Retinal pigment epithelial cell (primary cell): Measurements from ENCODE around the gene IL6.

Source experiments
- DNase-seq: peaks from one replicate; pipeline ENCODE4 v3.0.0-alpha.2; 2010; ENCODE audit warnings: low read depth
- H3K4me3 ChIP-seq: 2 replicates; pipeline ENCODE4 v1.5.1; 2011; ENCODE audit warnings: mild to moderate bottlenecking, low read length, control low read depth, moderate library complexity
- TF ChIP-seq, protein P1 (sequence below): conservative IDR thresholded peaks from 2 replicates; pipeline ENCODE4 v1.5.1; 2011; ENCODE audit warnings: low read depth, low read length, control low read depth, inconsistent platforms

IL6 gene

DNA sequence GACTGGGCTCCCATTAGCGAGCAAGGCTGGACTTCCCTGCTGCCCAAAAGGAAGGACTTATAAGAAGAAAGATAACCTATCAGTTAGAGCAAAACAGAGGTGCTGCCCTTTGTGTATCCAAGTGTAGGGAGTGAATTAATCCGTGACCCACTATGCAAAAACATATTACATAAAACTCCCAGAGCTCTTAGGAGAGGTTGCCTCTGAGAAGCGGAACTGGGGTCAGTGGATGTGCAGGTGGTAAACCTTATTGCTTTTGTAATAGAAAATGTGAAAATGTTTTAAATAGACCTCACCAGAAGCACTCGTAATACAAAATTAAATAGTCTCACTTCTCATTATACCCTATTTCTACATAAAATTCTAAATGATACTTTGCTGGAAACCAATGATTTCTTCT lies 17.1 kb upstream of the IL6 start:
- DNase-seq = no peak
- TF ChIP-seq, protein P1, sequence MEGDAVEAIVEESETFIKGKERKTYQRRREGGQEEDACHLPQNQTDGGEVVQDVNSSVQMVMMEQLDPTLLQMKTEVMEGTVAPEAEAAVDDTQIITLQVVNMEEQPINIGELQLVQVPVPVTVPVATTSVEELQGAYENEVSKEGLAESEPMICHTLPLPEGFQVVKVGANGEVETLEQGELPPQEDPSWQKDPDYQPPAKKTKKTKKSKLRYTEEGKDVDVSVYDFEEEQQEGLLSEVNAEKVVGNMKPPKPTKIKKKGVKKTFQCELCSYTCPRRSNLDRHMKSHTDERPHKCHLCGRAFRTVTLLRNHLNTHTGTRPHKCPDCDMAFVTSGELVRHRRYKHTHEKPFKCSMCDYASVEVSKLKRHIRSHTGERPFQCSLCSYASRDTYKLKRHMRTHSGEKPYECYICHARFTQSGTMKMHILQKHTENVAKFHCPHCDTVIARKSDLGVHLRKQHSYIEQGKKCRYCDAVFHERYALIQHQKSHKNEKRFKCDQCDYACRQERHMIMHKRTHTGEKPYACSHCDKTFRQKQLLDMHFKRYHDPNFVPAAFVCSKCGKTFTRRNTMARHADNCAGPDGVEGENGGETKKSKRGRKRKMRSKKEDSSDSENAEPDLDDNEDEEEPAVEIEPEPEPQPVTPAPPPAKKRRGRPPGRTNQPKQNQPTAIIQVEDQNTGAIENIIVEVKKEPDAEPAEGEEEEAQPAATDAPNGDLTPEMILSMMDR = no peak
- H3K4me3 ChIP-seq = no peak overlapping the region

DNA sequence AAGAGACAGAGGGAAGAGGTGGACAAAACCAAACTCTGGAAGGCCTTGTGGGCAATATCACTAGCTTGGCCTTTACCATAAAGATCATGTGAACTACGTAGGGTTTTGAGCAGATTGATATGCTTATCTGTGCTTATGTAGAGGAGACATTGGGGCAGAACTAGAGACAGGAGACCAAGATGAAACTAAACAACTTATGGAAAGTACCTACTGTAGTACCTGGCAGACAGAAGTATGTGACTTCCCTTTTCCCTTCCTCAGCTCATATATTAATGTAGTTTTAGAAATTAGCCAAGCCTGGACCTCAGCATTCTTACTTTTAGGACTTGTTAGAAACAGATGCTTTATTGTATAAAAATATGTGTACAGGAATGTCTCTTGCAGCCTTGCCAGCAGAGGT lies 14.0 kb upstream of the IL6 start:
- H3K4me3 ChIP-seq = no peak overlapping the region
- TF ChIP-seq, protein P1 = no peak
- DNase-seq = no peak

DNA sequence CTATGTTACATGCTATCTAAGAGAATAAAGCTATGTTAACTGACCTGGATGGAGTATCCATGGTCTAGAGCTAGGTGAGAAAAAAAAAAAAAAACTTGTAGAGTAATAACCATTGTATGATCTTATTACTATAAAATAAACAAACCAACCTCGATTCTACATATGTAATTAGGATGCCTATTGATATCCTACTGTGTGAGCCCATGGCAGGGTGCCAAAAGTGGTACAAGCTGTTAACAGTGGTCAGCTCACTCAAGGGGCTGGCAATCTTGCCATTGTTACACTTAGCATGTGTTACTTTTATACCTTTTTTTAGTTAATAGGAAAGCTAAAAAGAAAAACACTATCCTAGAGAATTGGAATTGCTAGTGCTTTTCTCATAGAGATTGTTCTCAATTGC lies 13.5 kb upstream of the IL6 start:
- no peak overlapping the region for H3K4me3 ChIP-seq
- no peak for DNase-seq
- TF ChIP-seq, protein P1 = no peak

DNA sequence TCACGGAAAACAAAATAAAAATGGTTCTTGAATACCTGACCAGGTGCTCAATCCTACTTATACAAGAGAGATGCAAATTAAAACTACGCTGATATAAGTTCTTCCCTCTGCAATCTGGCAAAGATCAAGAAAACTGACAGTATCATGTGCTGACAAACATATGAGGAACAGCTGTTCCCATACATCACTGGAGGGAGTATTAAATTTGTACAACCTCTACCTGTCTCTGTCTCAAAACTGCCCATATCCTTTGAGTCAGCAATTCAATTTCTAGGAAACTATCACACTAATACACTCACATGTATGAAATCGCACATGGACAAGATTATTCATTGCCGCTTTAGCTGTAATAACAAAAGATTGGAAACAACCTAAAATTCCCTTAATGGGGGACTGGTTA lies 11.0 kb upstream of the IL6 start:
- TF ChIP-seq, protein P1 = no peak
- H3K4me3 ChIP-seq = no peak overlapping the region
- no peak for DNase-seq

DNA sequence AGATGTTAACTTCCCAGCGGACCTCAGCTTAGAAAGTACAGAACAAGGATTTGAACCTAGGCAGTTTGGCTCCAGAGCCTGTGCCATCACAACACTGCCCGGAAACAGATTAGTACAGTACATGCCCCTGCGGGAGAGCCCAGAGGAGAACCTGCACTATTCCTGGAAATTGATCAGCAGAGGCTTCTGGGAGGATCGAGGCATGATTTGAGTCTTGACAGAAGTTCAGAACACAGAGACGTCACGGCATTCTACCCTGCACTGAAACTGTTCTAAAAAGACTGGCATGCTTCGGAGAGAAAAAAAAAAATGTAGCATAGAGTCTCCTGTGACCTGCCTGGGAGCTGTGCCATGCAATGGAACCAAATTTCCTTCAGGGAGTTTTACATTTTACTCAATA lies 9.2 kb upstream of the IL6 start:
- H3K4me3 ChIP-seq = no peak overlapping the region
- TF ChIP-seq, protein P1 = no peak
- no peak for DNase-seq

DNA sequence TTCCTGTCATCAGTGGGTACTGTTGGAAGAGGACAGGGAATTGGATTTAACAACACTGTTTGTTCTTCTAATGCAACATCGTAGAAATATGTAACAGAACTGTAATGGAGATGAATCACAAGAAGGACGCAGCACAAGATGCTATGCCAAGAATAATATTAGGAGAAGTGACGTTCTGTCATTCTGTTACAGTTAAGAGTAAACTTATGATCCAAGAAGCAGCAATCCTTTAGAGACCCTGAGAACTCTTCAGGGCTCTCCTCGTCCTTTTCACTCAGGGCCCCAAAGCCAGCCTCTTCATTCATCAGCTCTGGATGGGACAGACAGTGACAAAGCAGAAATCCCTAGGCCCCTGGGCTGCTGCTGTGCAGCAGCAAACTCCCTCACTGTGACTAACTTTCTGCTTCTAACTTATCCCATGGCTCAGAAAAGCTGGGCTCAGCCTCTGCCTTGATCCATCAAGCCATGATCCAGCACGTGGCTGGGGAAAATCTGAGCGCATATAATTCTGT lies 8.7 kb upstream of the IL6 start:
- H3K4me3 ChIP-seq = no peak overlapping the region
- DNase-seq = peak; percentile 50
- TF ChIP-seq, protein P1 = no peak

DNA sequence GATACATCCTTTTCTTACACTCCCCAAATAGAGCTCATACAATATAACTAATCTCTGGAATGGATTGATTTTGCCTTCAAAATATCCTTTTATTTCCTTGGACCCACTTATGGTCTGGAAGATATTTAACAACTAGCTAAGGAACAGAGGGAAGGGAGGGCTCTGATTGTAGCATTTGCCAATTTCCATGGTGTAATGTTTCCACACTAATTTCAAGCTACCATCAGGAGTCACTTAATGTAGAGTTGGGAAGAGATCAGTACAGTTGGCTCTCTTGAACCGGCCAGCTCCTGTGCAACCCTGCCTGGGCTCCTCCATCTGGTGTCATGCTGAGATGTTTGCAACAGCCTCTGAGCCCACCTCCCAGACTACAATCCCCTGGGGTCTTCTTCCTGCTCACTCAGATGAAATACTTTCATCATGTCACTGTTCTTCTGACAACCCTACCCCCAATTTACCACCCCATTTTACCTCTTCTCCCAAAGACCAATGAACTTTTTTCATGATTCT lies 8.0 kb upstream of the IL6 start:
- TF ChIP-seq, protein P1 = no peak
- DNase-seq = no peak
- H3K4me3 ChIP-seq = no peak overlapping the region
